COLO829 (cell line): ENCODE measurements around the gene BCR.
"Not testable (repeated sequence)": the region's sequence is repeated elsewhere in the genome, so short reads cannot be mapped to it uniquely, and the experiment has no call there.

Source experiments
- DNase-seq: peaks from one replicate; pipeline ENCODE4 v3.0.0; 2012; ENCODE audit warnings: low spot score

The BCR gene

DNA sequence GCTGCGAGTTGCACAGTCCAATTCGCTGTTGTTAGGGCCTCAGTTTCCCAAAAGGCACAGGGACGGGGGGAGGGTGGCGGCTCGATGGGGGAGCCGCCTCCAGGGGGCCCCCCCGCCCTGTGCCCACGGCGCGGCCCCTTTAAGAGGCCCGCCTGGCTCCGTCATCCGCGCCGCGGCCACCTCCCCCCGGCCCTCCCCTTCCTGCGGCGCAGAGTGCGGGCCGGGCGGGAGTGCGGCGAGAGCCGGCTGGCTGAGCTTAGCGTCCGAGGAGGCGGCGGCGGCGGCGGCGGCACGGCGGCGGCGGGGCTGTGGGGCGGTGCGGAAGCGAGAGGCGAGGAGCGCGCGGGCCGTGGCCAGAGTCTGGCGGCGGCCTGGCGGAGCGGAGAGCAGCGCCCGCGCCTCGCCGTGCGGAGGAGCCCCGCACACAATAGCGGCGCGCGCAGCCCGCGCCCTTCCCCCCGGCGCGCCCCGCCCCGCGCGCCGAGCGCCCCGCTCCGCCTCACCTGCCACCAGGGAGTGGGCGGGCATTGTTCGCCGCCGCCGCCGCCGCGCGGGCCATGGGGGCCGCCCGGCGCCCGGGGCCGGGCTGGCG lies at the start of gene BCR:
Gene BCR, plus strand, starts transcription at position 209 of the 592 bp plus-strand sequence. CDS start 452 bp downstream, outside the sequence.
- peak; percentile 54 for DNase-seq

GRCh38 chr22:23130697-23131096 lies 49.6 kb upstream of the BCR start:
- no peak for DNase-seq

DNA sequence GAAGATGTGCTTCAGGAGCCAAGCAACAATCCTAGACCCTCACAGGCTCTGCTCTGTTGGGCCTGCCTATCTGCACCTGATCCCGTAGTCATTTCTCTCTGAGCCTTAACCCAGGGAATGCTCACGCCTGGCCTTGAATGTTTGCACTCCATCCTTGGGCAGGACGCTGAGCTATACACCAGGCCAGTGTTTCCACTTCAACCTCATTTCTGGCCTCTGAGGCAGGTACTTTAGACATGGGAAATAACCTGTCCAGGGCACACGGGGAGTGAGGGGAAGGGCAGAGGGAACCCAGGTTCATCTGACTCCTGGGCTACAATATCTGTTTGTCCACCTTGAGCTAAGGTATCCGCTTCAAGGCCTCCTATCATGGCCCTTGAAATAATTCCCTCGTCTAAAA lies 48.4 kb upstream of the BCR start:
- no peak for DNase-seq

- no peak for DNase-seq
Observed at GRCh38 chr22:23132376-23133091, 47.8 kb upstream of the BCR start.

DNA sequence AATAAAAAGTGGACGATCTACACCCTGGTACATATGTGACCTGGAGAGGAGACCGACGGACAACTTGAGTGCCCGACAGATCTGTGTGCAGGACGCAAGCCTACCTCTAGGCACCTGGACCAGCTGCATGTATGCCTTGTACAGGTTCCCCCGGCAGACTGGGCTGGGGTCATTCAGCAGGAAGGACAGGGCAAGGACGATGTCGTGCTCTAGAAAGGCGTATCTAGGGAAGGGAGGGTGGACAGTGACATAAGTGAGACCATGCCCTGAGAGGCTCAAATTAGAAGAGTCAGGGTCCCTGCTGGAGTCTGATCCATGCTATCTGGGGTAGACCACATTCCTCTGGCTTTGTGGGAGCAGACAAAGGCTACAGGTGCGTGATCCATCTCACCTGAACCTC lies 46.4 kb upstream of the BCR start:
- DNase-seq, result no peak

DNA sequence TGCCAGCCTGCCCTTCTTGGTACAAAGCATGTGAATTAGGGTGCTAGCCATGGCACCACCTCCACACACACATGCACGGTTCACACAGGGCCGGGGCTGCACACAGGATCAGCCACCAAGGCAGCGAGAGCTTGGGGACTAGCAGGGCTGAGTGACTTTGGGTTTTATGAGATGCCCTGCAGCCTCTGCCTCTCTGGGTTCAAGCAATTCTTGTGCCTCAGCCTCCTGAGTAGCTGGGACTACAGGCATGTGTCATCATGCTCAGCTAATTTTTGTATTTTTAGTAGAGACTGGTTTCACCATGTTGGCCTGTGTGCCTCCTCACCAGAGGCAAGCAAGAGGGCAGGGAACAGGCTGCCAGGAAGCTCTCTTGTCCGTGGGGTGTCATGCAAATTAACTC lies 43.3 kb upstream of the BCR start:
- DNase-seq, result not testable (repeated sequence)

- no peak for DNase-seq
Observed at GRCh38 chr22:23137468-23137867, 42.8 kb upstream of the BCR start.

DNA sequence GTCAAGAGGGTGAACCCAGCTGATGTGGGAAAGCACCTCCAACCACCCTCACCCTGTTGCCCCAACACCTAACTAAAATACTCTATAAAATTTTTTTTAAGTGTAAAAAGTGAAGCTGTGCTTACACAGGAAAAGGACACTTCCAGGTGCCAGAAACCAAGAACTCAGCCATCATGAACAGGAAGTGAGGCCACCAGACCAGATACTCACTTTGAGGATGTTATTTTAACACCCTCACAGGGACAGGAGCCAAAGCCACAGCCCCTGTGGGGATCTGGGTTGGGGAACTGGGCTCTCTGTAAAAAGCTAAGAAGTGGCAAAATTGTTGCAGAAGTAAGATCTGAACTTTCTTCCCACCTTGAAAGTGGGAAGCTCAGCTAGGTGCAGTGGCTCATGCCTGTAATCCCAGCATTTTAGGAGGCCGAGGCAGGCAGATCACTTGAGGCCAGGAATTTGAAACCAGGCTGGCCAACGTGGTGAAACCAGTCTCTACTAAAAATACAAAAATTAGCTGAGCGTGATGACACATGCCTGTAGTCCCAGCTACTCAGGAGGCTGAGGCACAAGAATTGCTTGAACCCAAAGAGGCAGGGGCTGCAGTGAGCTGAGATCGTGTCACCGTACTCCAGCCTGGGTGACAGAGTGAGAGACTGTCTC lies 42.3 kb upstream of the BCR start:
- DNase-seq, result no peak

GRCh38 chr22:23138584-23139435 lies 41.5 kb upstream of the BCR start:
- no peak for DNase-seq

GRCh38 chr22:23140385-23140784 lies 39.9 kb upstream of the BCR start:
- no peak for DNase-seq

- DNase-seq, result no peak
Observed at GRCh38 chr22:23142546-23143105, 37.7 kb upstream of the BCR start.

DNA sequence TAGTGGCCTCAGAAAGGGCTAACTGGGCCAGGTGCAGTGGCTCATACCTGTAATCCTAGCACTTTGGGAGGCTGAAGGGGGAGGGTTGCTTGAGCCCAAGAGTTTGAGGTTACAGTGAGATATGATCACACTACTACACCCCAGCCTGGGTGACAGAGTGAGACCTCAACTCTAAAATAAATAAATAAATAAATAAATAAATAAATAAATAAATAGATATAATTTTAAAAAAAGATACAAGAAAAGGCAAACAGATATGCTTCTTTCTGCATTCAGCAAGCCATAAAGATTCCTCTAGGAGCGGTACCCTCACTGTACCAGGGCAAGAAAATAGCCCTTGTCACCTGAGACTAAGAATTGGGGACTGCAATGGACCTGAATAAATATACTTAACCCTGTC lies 37.2 kb upstream of the BCR start:
- DNase-seq, result no peak

DNA sequence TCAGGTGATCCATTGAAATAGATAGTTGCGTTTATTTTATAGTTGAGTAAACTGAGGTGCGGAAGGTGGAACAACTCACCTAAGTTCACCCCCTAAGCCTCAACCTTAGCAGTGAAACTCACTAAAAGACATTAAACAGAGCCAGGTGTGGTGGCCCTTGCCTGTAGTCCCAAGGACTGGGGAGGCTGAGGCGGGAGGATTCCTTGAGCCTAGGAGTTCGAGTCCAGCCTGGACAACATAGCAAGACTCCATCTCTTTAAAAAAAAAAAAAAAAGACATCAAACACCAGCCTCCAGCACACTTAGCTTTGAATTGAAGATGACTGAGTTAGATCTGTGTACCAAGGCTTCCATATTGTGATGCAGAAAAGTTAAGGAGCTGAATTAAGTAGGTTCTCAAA lies 35.9 kb upstream of the BCR start:
- no peak for DNase-seq

- peak; percentile 100 for DNase-seq
Observed at GRCh38 chr22:23144932-23145877, 35.1 kb upstream of the BCR start, which contains the start of gene RAB36. Gene RAB36 (plus strand): TSS chr22:23145477. CDS start chr22:23146617, 1,140 bp downstream.

- DNase-seq, result no peak
Observed at GRCh38 chr22:23145878-23146470, 34.3 kb upstream of the BCR start.

DNA sequence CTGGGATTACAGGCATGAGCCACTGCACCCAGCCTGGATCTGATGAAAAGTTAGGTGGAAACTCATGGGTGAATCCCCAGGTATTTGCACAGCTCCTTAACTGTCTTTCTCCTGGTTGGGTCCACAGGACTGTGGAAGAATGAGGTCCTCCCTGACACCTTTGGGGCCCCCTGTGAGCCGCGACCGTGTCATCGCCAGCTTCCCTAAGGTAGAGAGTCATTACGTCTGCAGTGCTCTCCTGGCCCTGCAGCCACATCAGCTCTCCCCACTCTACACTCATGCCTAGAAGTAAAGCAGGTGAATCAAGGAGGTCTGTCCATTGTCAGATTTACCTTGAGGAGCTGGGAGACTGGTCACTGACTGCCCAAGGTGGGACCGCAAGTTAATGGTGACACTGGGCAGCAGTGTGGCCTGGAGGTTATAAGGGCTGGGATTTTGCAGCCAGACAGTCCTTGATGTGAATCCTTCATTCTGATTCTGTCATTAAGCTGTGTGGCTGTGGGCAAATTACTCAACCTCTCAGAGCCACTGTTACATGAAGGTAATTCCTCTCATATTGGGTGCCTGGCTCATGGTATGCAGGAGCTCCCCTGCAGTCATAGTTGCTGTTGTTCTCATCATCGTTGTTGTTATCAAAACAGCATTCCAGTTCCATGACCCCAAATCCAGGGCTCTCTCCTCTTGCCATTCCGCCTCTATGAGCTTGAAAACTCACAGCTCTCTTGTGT lies 33.7 kb upstream of the BCR start:
- no peak for DNase-seq

DNA sequence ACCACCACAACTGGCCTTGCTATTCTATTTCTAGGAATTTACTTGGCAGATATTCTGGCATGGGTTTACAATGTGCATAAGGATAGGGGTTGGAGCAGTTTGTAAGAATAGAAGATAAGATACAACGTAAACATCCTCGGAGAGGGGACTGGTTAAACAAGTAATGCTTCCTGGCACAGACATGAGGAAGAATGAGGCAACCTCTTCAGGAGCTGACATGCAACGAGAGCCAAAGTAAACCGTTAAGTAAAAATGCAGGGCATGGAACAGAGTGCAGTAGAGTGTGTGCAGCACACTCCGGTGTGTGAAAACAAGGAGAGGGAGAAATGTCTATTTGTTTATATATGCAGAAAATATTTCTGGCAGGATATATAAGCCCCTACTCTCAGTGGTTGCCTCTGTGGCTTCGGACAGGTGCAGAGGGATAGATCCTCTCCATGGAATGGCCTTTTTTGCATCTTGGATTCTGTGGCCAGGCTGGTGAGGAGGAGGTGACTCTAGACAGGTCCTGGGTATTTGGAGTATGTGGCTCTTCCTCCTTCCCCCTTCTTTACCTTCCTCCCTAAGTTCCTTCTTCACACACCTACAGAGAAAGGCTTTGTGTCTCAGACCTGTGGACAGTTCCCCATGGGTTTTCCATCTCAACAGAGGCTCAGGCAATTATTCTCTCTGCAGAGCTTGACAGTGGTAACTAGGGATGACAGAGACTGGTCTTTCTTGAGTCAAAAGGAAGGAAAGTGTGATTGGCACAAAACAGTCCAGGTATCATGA lies 32.5 kb upstream of the BCR start:
- no peak for DNase-seq

GRCh38 chr22:23149743-23150238 lies 30.5 kb upstream of the BCR start:
- no peak for DNase-seq

GRCh38 chr22:23150762-23151161 lies 29.5 kb upstream of the BCR start:
- DNase-seq, result no peak
